GM04503 (cell line): ENCODE measurements around the gene PPM1L.

ENCODE experiments used
- DNase-seq: peaks from one replicate; pipeline ENCODE4 v3.0.0-alpha.2; 2012; ENCODE audit warnings: low read depth

The PPM1L gene

DNA sequence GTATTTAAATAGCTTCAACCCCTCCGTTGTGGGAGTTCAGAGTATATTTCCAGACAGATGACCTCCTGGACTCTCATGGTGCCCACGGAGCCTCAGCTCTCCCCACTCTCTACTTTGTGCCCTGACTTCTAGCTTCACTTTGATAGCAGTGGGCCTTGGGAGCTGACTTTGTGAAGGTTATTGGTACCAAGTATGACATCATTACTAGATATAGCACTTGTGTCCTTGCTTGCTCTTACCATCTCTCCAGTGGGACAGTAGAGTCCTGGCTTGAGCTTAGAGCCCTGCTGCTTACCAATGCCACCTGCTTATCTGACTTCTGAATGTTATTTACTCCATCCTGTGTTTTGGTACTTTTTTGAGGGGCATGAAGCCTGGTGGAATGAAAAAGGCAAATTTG lies 53.4 kb downstream of the PPM1L start:
- no peak for DNase-seq

DNA sequence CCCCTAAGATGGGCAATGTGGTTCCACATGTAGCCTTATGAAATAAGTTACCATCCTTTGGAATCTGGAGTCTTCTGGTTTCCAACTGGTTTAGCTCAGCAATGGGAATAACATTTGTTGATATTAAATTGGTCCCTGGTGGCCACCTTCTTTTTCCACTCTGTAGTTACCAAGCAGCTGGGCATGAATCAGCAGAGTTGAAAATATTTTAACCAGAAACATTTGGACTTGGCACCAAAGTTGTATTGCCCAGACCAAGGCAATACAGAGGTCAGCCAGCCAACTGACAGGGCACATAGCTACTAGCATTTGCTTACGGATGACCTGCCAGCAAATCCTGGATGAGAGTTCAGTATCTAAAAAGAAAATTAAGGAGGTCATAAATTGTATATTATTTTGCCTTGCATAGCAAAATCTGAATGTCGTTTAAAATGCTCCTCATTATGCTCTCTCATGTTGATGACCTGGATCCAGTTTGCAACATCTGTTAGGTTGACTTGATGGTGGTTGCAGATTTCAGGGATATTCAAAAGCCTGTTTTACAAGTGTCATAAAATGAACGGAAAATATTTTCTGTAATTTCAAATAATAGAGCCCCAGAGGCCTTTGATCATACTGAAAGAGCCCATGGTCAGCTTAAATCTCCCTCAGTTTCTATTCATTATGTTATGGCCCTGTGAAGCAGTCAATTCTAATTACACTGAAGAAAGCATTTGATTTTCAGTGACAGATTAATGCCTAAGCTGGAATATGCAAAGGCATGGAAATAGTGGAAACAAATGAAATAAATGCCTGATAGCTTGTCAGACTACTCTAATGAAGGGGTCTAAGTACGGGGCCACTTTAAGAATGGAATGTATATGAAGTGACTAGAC lies 54.6 kb downstream of the PPM1L start:
- DNase-seq: peak; percentile 16

DNA sequence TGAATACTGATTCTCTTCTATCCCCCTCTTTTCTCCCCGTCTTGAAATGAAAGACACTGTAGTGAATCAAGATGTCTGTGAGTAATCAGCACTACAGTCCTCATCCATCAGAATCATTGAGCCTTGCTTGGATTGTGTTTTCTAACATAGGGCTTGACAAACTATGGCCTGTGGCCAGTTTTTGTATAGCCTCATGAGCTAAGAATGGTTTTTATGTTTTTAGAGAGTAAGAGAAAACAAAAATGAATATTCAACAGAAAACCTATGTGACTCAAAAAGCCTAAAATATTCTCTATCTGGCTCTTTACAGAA lies 55.2 kb downstream of the PPM1L start:
- DNase-seq: no peak

DNA sequence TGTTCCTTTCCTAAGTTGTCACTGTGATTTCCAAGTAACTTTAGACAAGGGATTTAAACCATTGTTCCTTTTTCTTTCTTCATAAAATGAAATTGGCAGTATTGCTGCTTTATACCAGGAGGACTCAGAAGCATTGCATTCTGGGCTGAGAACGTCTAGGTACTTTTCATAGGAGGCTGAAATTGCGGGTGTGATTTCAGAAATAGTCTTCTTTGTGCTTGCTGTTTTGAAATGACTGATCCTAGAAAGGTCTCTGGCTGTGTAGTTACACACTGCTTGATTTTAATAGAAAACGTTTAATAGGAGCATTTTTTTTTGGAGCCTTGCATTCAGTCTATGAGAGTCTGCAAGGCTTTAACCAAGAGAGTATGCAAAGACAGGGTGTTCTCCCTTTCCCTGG lies 56.3 kb downstream of the PPM1L start:
- DNase-seq: no peak

DNA sequence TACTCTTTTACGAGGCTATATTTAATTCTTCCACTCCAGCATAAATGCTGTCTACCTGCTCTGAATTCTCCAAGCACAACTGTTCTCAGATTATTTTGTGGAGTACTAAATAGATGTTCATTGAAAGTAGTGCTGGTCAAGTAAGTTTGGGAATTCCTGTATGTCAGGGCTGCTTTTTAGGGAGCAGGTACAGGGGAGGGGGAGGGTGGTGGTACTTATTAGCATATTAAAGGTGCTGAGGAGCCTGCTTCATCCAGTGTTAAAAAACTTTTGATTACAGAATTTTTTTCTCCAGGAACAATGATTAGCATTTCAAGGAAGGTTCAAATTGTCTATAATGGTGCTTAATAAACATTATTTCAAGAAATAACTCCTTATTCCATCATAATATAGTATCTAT lies 59.2 kb downstream of the PPM1L start:
- DNase-seq: no peak

DNA sequence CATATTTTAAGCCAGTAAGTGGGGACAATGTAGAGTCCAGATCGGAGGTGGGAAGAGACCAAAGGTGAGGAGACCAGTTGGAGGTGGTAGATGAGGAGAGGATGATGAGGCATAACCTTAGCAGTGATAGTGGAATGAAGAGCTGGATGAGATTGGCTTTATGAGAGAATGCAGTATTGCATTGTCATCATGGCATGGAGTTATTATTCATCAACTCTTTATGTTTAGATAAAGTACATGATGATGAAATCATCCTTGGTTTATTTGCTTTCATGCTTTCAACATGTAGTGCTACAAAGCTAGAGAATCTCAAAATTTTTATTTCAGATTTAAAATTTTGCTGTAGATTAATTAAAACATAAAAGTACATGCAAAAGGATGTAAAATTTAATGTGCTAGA lies 64.0 kb downstream of the PPM1L start:
- DNase-seq: no peak

DNA sequence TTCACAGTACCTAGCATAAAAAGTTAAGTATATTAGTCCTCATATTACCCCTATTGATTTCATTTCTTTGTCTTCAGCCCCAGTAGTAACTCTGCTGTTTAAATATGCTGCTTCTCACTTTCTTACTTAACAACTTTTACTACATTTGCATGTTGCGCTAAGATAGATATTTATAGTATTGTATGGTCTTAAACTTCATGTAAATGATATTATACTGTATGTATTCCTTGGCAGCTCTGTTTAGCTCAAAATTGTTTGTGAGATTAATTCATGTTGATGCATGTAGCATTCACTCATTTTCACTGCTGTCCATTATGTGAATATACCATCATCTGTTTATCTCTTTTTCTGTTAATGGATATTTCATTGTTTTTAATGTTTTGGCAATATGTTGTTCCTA lies 64.4 kb downstream of the PPM1L start:
- no peak for DNase-seq

DNA sequence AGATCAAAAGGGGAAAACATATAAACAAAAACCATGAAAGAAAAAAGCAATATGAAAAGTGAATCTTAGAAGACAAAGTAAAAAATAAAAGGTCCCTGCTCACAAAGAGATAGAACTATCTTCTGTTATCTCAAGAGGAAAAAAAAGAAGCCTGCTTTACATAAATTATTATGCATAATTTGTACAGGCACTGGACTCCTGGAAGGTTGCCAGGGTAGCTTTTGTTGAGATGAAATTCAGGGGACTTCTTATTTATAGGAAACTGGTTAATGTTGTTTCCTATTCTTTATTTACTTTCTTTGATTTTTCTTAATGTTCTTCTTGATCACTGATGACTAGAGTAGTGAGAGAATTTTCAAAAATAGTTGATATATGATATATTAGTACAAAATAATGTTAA lies 66.9 kb downstream of the PPM1L start:
- DNase-seq: no peak

DNA sequence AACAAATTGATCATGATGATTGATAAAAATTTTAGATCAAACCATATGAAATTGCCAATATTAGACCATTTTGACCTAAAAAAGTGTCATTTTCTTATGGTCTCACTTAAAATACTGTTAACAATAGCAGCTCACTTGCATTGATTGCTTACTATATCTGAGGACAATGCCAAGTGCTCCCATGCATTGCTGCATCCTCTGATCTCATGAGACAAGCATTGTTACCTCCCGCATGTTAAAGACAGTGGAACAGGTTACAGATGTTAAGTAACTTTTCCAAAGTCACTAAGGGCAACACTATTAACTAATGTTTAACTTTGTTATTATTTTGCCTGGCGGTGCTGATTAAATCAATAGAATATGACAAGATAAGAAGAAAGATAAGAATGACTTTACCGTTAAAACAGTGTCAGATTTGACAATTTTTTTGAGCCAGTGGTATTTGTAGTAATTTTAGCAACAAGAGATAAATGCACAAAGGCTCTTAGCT lies 69.3 kb downstream of the PPM1L start:
- DNase-seq: no peak

DNA sequence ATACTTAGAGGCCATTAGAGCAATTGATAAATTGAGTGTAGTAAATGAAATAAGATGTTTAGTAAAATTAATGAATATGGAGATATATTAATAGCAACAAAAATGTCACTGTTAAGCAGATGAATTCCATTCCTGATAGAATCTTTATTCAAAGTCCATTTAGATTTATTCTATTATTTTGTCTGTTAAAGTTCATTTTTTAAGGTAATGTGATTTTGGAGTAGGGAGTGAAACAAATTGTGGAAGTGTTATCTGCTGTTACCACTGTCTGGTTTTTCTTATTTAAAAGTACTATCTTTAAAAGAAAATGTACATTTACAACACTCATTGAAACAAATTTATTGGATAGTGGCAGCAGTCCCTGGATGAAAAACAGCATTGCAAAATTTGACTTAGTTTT lies 70.4 kb downstream of the PPM1L start:
- DNase-seq: no peak

DNA sequence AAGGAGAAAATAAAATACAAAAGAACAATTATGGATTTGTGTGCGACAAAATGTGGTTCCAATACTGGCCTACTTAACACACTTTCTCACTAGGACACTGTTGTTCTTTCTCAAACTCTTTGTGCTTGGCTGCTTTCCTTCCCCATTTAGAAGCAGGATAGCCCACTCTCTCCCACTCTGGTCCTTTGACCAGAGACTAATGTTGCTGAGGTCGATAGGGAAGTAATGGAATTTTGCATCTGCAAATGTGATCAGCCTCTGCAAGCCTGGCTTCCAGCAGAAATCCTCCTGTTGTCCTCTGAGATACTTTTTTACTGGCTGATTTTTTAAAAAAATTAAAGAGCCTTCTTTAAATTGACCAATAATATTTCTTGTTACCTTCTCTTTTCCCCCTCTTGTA lies 71.0 kb downstream of the PPM1L start:
- DNase-seq: no peak

DNA sequence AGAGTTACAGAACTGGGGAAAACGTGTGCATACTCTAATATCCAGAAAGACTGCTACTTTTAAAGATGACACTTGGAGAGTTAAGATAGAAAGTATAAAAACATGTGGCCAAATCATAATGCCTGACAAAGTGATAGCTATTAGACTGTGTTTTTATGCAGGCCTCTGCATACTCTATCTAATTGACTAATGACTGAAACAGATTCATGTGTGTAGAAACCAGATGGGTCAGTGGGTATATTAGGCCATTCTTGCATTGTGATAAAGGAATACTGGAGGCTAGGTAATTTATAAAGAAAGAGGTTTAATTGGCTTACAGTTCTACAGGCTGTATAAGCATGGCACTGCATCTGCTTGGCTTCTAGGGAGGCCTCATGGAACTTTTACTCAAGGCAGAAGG lies 71.5 kb downstream of the PPM1L start:
- no peak for DNase-seq

DNA sequence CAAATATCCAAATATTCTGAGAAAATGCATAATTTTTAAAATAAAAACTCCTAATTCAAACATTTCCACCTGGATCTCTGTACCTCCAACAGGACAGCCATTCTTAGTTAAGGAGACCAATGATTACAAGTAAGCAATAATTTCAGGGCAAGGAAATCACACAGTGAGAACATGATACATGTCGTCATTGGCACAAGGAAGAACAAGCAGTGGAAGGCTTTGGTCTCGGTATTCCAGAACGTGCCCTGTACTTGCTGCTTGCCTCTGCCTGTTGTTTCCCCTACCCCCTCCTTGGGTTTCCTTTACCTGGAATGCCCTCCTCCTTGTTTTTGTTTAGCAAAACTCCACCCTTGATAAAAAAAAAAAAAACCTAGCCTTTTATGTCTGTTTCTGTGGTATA lies 72.8 kb downstream of the PPM1L start:
- no peak for DNase-seq

DNA sequence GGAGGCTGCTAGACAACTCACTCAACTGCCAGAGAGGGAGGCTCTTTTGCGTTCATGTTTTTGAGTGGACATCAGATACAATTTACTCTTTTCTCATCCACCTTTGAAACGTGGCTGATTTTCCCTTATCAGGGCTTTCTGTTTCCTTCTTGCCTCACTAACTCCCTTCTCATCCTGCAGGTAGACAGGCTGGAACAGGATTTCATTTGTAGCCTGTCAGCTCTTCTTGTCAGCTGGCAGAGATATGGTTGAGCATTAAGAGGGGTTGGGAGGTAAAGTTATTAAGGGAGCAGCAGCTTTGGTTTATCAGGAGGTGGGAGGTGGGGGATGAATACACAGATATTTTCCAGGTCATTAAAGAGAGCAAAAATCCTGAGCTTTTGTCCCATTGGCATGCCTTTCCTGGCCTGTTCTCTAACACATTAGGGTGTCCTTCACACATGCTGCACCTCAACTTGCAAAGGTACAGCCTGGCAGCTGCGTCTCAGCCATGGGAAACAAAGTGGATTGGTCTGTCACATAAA lies 73.5 kb downstream of the PPM1L start:
- DNase-seq: no peak

DNA sequence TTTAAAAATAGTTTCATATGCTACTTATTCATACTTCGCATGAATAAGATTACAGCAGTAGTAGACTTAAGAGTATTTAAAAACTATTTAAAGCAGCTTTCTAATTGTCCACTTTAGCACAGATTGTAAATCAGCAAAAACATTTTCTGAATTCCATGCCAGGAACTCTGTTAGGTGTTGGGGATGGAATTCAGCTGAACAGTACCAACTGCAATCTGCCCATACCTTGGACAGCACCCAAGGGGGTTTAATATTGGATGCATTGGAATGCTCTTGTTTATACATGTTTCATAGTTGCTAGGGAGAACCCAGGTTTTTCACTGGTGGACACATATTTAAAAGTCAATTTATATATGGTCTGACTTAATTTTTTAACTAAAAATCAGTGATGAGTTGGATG lies 74.8 kb downstream of the PPM1L start:
- no peak for DNase-seq

DNA sequence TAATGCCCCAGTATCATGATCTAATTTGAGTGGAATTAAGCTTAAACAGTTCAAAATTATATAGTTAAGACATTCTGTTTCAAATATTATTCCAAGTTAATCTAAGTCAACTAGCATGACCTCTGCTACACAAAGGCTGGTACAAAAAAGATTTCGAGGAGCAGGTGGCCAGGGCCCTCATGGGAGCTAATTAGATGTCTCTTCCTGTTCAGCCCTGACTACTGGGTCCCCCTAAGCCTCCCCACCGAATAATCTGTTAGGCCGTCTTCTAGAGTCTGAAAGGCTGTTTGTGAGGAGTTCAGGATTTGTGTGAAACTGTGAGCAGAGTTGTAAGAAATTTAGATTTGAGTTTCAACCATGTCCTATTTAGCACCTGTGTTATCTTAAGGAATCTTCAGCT lies 75.4 kb downstream of the PPM1L start:
- DNase-seq: no peak

DNA sequence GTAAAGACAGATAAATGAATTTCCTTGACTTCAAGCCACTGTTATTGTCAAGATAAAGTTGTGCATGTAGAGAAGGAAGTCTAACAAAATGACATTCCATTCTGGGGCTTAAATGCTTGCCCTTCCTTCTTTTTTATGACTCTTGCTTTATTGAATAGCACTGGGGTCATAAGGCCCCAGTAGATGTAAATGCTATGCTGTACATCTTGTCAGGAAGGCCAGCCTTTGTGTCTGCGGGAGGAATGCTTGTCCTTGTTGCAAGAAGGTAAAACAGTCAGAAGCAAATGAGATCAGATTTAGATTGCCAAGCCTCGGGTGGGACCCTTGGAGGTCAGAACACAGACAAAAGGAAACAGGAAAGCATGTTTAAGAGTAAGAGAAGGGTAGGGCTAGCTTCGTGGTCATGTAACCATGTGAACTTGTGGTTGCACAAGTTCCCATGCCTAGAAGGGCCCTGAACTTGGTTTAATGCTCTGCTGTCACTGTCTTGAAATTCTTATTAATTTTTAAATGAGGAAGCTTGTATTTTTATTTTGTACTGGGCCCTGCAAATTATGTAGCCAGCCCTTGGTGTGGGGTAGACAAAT lies 81.5 kb downstream of the PPM1L start:
- no peak for DNase-seq

DNA sequence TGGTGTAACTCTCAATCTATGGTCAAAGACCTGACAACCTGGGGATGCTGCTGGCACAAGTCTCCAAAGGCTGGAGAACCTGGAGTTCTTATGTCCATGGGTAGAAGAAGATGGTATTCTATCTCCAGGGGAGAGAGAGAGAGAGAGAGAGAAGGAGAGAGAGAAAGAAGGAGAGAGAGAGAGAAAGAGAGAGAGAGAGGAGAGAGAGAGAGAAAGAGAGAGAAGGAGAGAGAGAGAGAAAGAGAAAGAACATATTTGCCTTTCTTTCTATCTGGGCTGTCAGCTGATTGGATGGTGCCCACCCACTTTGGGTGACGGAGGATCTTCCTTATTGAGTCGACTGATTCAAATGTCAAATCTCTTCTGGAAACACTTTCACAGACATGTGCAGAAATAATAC lies 84.6 kb downstream of the PPM1L start:
- no peak for DNase-seq

DNA sequence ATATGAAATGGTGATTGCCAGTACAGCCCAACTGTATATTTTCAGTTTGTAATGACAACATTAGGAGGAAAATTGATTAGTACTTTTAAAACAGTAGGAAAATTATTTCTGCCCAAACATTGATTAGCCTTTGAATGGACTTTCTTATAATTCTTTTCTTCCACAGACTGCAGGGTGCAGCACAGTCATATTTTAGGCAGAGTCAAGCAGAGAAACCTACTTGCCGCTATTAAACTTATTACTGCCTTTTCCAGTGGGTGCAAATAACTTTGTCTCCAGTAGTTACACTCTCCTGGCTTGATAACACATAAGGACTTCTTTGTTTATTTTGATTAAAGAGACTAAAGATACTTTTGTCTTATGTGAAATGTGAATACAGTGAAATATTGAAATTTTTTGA lies 85.4 kb downstream of the PPM1L start:
- DNase-seq: no peak

DNA sequence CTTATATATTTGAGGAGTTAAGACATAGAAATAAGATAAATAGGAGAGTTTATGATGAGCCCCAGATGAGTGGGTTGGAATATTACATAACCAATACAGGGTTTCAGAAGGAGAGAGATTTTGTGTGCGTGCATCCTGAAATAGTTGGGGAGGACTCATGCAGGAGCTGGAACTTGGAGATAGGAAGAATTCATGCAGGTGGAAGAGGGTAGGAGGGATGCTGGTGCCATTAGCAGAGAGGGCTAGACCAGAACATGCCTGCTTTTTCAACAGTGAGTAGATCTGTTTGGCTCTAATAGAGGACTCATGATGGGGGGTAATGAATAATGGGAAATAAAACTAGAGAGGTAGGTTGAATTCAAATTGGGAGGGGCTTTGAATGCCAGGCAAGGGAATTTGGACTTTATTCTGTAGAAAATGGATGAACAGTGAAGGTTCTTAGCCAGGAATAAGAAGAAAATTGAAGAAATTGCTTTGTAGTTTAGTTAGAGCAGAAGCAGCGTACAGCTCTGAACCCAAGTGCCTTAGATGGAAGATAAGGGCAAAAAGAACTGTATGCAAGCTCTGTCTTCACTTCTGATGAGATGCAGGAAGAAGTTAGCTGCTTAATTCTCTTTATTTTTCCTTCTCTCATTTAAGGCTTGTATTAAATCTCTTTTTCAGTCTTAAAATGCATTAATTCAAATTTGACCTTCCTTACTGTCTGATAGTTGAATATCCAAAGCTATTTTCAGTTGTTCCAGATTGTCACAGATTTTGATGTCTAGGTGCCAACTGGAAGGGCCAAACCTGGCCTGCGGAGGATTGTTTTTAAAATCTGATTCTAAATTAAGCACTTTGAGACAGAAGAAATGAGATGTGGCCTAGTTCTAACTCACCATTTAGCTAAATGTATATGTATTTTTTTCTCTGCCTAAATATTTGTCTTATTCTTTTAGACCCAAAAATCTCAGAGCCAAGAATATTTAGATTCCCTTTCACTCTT lies 86.3 kb downstream of the PPM1L start:
- no peak for DNase-seq

DNA sequence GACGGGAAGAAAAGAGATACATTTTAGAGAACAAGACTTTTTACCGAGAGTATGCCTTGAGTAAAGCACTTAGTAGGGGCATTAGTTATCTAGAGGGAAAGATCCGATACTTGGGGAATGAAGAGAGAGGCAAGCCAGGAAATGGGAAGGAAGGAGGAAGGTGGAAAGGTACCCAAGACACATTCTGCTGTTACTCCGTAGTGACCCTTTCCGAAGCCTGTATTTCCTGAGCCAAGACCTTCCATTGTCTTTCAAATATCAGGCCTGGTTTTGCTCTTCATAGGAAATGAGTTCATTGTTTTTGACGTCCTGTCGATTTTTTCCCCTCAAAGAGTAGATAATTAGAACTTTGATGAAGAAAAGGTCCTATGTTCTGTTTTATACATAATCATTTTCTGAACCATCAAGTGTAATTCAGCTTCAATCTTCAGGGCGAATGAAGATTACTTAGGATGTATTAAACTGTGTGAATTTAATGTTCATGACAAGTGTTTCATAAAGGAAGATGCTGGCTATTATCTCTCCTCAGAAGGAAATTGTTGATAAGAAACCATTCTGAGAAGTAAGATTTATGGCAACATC lies 95.7 kb downstream of the PPM1L start:
- no peak for DNase-seq

DNA sequence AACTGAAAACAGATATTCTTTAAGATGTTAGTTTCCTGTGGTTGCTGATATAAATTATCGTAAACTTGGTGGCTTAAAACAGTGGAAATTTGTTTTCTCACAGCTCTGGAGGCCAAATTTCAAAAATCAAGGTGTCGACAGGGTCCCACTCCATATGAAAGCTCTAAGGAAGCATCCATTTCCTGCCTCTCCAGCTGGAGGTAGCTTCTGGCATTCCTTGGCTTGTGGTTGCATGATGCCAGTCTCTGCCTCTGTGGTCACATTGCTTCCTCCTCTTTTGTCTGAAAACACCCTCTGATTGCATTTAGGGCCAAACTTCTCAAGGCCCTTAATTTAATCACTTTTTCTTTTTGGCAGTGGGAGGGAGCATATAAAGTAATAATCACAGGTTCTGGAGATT lies 96.8 kb downstream of the PPM1L start:
- DNase-seq: no peak
